ENCODE results near the gene SBNO2. TPM values are rescaled to one million over a fixed set of nuclear protein-coding genes. Genes with fewer than 3 reads are reported as not detected.

Gene SBNO2
- total and polyA plus RNA-seq, 2 experiments from 2014 or later: 6.9 to 35.4 TPM

GRCh38 chr19:1123381-1123780 is 50.7 kb downstream of the SBNO2 start:
- Mint-ChIP-seq H3K36me3 (ENCODE audit: low read depth) (peaks cover 20% of the 10 kb centered on the region), H3K4me3 (no peak overlapping the region), H3K27ac (no peak overlapping the region), H3K27me3 (ENCODE audit: insufficient read depth, low read depth, poor library complexity) (peaks cover 2% of the 10 kb centered on the region), H3K4me1 (peaks cover 2% of the 10 kb centered on the region), H3K9me3 (no peaks in the 10 kb centered on the region; the same call in 2 of the 3 replicates)
- Histone ChIP-seq H3K36me3 (ENCODE audit: insufficient read depth) (no peaks in the 10 kb centered on the region), H3K4me1 (ENCODE audit: insufficient read depth) (no peaks in the 10 kb centered on the region), H3K4me3 (no peak overlapping the region), H3K9me2 (ENCODE audit: insufficient read depth) (no peaks in the 10 kb centered on the region), H3K27me3 (ENCODE audit: insufficient read depth) (no peaks in the 10 kb centered on the region), H3K4me2 (no peak overlapping the region), H3F3A (replicated peaks; ENCODE audit: low read depth) (0 out of 2 replicates have a peak, but pooled peaks cover 6% of the 10 kb centered on the region), H3K27ac (ENCODE audit: low read depth) (no peak overlapping the region), H3K79me2 (replicated peaks; ENCODE audit: insufficient read depth) (no peaks in the 10 kb centered on the region), H2AFZ (no peak overlapping the region), H4K20me1 (replicated peaks; ENCODE audit: insufficient read depth) (no peaks in the 10 kb centered on the region; the same call in 1 of the 2 replicates)
- TF ChIP-seq EZH2phosphoT487 (IDR thresholded peaks at IDR 0.05; ENCODE audit: unreplicated experiment) (no peak), JUNB (IDR thresholded peaks at IDR 0.05; ENCODE audit: unreplicated experiment) (no peak), CREB1 (CRISPR knock-in tag; IDR thresholded peaks at IDR 0.05; ENCODE audit: low read depth) (no peak), ZNF462 (CRISPR knock-in tag; IDR thresholded peaks at IDR 0.05) (no peak), STAT1 (IDR thresholded peaks at IDR 0.05; ENCODE audit: unreplicated experiment) (no peak), POLR2AphosphoS5 (IDR thresholded peaks at IDR 0.05; ENCODE audit: low read depth) (no peak), NANOG (IDR thresholded peaks at IDR 0.05; ENCODE audit: borderline replicate concordance) (no peak), ZNF114 (CRISPR knock-in tag; IDR thresholded peaks at IDR 0.05) (no peak), REST (IDR thresholded peaks at IDR 0.05; ENCODE audit: unreplicated experiment) (no peak), CTCF (conservative IDR thresholded peaks at IDR 0.05; ENCODE audit: low read depth in 2 of 2) (no peak), ZNF331 (CRISPR knock-in tag; IDR thresholded peaks at IDR 0.05; ENCODE audit: low read depth) (no peak), ETS1 (IDR thresholded peaks at IDR 0.05) (no peak), EZH2 (IDR thresholded peaks at IDR 0.05; ENCODE audit: low read depth, unreplicated experiment) (no peak)
- peak; percentile 54 for ATAC-seq
- no peak for DNase-seq (ENCODE audit: low spot score)

All from GM23338 (cell line).